ENCODE measurements around the gene TOR4A.

DNA sequence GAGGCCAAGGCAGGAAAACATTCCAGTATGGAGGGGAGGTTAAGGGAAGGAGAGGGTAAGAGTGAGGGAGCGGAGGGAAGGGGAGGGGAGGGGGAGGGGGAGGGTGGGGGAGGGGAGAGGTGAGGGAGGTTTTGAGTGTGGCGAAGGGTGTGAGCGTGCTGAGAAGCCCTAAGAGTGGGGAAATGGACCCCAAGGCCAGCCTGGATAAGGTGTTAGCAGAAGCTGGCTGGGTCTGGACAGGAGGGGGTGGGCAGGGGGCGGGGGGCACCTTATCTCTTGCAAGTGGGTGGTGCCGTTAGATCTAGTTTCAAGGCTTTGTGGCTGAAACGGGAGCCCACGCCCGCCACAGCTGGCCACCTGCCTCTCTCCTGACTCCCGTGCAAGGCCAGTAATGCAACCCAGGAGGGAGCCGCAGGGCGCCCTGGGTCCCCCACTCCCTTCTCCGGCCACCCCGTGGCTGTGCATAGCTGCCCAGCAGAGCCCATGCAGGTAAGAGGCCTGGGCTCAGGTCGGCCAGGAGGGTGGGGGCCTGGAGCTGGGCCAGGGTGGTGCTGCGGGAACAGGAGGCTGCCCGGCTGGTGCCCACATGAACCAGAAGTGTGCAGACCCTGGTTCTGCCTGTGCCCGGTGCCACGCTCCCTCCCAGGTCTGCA lies 49.5 kb upstream of the TOR4A start:
- TF ChIP-seq EZH2 (IDR thresholded peaks at IDR 0.05) (no peak), POLR2AphosphoS5 (IDR thresholded peaks at IDR 0.05; ENCODE audit: borderline replicate concordance, low read depth, low read length) (no peak)

Data from SK-N-MC (cell line).